Right lung (tissue), 10 donors: ENCODE results near the gene PMPCB. TPM values are rescaled to one million over a fixed set of nuclear protein-coding genes. Genes with fewer than 3 reads are reported as not detected.
"Not testable (repeated sequence)": the region's sequence is repeated elsewhere in the genome, so short reads cannot be mapped to it uniquely, and the experiment has no call there.

Experiments
- DNase-seq, 2 donors: peaks; one replicate each; pipeline ENCODE4 v3.0.0-alpha.2; 2013
- long read RNA-seq, 8 donors: transcript quantifications; one replicate each; lab custom pipeline, GENCODE V29; 2026
- polyA plus RNA-seq, 5 donors: library from polyadenylated mRNA; unstranded; fragments of 120-200 nt; gene quantifications; one replicate each; pipeline versions ENCODE4 v1.2.1 to v1.2.3, GENCODE V29; 2013; ENCODE audit warnings: inconsistent platforms in 1 of 5, low replicate concordance in 1 of 5; ENCODE audit not compliant: insufficient read length in 5 of 5, insufficient read depth in 1 of 5

Gene PMPCB
- polyA plus RNA-seq = 10 to 100 TPM; 70.0 to 95.6 (median 93.5) TPM
- long read RNA-seq, donor 1, transcript PMPCB-201 (13 exons, 2,472 nt) = major isoform, 17 of 272 reads
- long read RNA-seq, donor 1, transcript PMPCB-202 (12 exons, 1,714 nt) = minor isoform, 5 of 272 reads
- long read RNA-seq, donor 1, transcript PMPCB-207 (2 exons, 1,615 nt) = minor isoform, 6 of 272 reads
- long read RNA-seq, donor 1, partial matches to known transcripts = 236 of 272 reads
- long read RNA-seq, donor 1, other reads (novel, unspliced or antisense) = 8 of 272 reads
- long read RNA-seq, donor 2, transcript PMPCB-201 (13 exons, 2,472 nt) = major isoform, 15 of 115 reads
- long read RNA-seq, donor 2, partial matches to known transcripts = 94 of 115 reads
- long read RNA-seq, donor 2, other reads (novel, unspliced or antisense) = 0 of 115 reads
- long read RNA-seq, donor 3, transcript PMPCB-207 (2 exons, 1,615 nt) = minor isoform, 5 of 248 reads
- long read RNA-seq, donor 3, transcript PMPCB-201 (13 exons, 2,472 nt) = major isoform, 20 of 248 reads
- long read RNA-seq, donor 3, partial matches to known transcripts = 198 of 248 reads
- long read RNA-seq, donor 3, other reads (novel, unspliced or antisense) = 21 of 248 reads
- long read RNA-seq, donor 4, transcript PMPCB-201 (13 exons, 2,472 nt) = major isoform, 15 of 148 reads
- long read RNA-seq, donor 4, partial matches to known transcripts = 119 of 148 reads
- long read RNA-seq, donor 4, other reads (novel, unspliced or antisense) = 8 of 148 reads
- long read RNA-seq, donor 5, transcript PMPCB-201 (13 exons, 2,472 nt) = major isoform, 23 of 323 reads
- long read RNA-seq, donor 5, partial matches to known transcripts = 276 of 323 reads
- long read RNA-seq, donor 5, other reads (novel, unspliced or antisense) = 21 of 323 reads
- long read RNA-seq, donor 6, transcript PMPCB-202 (12 exons, 1,714 nt) = minor isoform, 6 of 198 reads
- long read RNA-seq, donor 6, transcript PMPCB-201 (13 exons, 2,472 nt) = major isoform, 16 of 198 reads
- long read RNA-seq, donor 6, partial matches to known transcripts = 157 of 198 reads
- long read RNA-seq, donor 6, other reads (novel, unspliced or antisense) = 15 of 198 reads
- long read RNA-seq, donor 7, transcript PMPCB-201 (13 exons, 2,472 nt) = major isoform, 5 of 77 reads
- long read RNA-seq, donor 7, partial matches to known transcripts = 69 of 77 reads
- long read RNA-seq, donor 7, other reads (novel, unspliced or antisense) = 0 of 77 reads
- long read RNA-seq, donor 8, transcript PMPCB-201 (13 exons, 2,472 nt) = major isoform, 6 of 36 reads
- long read RNA-seq, donor 8, partial matches to known transcripts = 29 of 36 reads
- long read RNA-seq, donor 8, other reads (novel, unspliced or antisense) = 0 of 36 reads

- peak; percentile 87 to 89 for DNase-seq
Observed at GRCh38 chr7:103296901-103297836, at the start of gene PMPCB. Gene PMPCB (plus strand): TSS chr7:103297435. CDS start chr7:103297460, 25 bp downstream.

- not testable (repeated sequence) for DNase-seq
Observed at GRCh38 chr7:103253699-103254506, 43.3 kb upstream of the PMPCB start.

GRCh38 chr7:103264054-103264453, 33.2 kb upstream of the PMPCB start:
- not testable (repeated sequence) for DNase-seq

GRCh38 chr7:103266229-103266628, 31.0 kb upstream of the PMPCB start:
- DNase-seq = not testable (repeated sequence)

- DNase-seq = not testable (repeated sequence)
Observed at GRCh38 chr7:103273374-103273773, 23.9 kb upstream of the PMPCB start.

- not testable (repeated sequence) for DNase-seq
Observed at GRCh38 chr7:103274867-103275266, 22.4 kb upstream of the PMPCB start.

GRCh38 chr7:103278195-103278594, 19.0 kb upstream of the PMPCB start:
- not testable (repeated sequence) for DNase-seq

GRCh38 chr7:103279636-103279962, 17.6 kb upstream of the PMPCB start:
- DNase-seq = peak in 1 of 2 donors; percentile 7

GRCh38 chr7:103279963-103280802, 17.1 kb upstream of the PMPCB start:
- peak; percentile 51 to 56 for DNase-seq

- DNase-seq = peak; percentile 2 to 3
Observed at GRCh38 chr7:103280803-103281155, 16.5 kb upstream of the PMPCB start.

- DNase-seq = not testable (repeated sequence)
Observed at GRCh38 chr7:103282802-103283427, 14.3 kb upstream of the PMPCB start.

- DNase-seq = no peak
Observed at GRCh38 chr7:103292122-103292521, 5.1 kb upstream of the PMPCB start.

- no peak for DNase-seq
Observed at GRCh38 chr7:103293526-103293925, 3.7 kb upstream of the PMPCB start.

GRCh38 chr7:103297837-103298179, 573 bp downstream of the PMPCB start:
- DNase-seq = no peak

- DNase-seq = no peak
Observed at GRCh38 chr7:103299660-103300059, 2.4 kb downstream of the PMPCB start.

- no peak for DNase-seq
Observed at GRCh38 chr7:103301441-103301840, 4.2 kb downstream of the PMPCB start.

- DNase-seq = no peak
Observed at GRCh38 chr7:103307503-103308231, 10.4 kb downstream of the PMPCB start.
